HG03460 (cell line): Measurements from ENCODE around the gene MEOX1.
"Not testable (repeated sequence)": the region's sequence is repeated elsewhere in the genome, so short reads cannot be mapped to it uniquely, and the experiment has no call there.

Experiments
- ATAC-seq: cut with Tn5 transposase; IDR thresholded peaks from one replicate; pipeline ENCODE4 v1.9.1; 2021; ENCODE audit not compliant: unreplicated experiment

Gene MEOX1

DNA sequence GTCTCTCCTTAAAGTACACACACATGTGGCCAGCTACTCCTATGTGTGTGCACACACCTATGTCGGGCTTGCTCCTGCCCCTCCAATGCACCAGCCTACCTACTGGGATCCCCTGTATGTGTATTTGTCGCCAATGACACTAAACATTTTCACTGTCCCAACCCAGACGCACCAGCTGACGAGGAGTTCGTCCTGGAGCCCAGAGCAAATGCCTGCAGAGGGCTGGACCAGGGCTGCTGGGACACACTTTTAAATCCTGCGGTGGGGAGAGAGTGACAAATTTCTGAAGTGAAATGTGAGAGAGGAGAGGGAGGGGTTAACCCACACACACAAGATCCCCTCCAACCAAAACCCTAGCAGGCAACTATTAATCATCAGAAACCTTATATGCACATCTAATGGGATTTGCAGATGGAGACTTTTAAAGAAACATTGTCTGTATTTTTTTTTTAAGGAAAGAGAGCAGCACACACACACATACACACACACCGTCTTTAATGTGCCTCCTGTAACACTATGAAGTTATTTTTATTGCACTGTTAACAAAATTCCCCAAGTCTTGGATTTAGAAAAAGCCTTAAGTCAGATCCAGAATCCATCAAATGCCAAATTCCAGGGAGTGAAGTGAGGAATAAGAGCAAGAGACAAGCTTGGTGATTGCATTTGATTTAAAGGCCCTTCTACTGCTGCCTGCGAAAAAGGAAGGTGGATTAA is at the start of gene MEOX1:
MEOX1 (minus strand) TSS at position 224 of the 714 bp plus-strand sequence. CDS start 388 bp downstream, outside the sequence.
- no peak for ATAC-seq

DNA sequence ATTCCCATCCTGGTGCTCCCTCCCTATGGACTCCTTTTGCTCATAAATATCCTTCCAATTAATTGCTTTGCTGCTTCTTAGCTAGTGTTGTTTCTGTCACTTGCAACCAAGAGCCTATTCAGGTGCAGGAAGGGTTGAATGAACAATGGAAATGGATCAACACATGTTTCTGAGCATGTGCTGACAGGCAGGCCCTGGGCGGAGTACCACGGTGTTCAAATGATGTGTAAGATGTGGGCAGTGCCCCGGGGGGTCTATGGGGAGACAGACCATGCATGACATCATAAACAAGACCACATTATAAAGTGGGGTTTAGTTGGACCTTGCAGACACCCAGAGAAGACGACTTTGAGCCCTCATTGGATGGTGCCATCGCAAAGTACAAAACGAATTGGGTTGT is 48.4 kb upstream of the MEOX1 start:
- ATAC-seq, result no peak

DNA sequence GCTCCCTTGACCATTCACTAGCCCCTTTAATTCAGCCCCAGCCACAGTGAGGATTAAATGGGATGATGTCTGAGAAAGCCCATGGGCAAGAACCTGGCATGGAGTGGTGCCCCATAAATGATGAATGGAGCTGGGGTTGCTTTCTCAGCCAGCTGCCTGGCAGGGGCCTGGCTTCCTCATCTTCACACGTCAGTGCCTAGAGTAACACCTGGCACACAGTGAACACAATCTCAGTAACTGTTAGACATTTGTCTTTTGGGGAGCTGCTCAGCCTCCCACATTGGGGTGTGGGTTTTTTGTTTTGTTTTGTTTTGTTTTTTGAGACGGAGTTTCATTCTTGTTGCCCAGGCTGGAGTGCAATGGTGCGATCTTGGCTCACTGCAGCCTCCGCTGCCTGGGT is 47.5 kb upstream of the MEOX1 start:
- no peak for ATAC-seq

DNA sequence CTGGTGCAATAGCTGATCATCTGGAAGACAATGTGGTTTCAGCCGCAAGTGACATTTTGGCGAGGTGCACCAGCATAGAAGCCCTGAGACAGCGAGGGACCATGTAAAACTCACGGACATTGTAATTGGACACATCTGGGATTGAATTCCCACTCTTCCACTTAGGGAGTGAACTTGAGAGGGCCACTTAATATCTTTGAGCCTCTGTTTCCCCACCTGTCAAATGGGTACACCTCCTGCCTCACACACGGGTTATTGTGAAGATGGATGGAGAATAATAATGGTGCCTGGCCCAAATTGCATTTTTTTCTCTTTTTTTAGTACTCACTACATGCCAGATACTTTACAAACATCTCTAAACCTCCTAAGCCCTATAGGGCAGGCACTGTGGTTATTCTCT is 45.5 kb upstream of the MEOX1 start:
- no peak for ATAC-seq

- ATAC-seq, result no peak
Observed at GRCh38 chr17:43706235-43706634, 44.5 kb upstream of the MEOX1 start.

DNA sequence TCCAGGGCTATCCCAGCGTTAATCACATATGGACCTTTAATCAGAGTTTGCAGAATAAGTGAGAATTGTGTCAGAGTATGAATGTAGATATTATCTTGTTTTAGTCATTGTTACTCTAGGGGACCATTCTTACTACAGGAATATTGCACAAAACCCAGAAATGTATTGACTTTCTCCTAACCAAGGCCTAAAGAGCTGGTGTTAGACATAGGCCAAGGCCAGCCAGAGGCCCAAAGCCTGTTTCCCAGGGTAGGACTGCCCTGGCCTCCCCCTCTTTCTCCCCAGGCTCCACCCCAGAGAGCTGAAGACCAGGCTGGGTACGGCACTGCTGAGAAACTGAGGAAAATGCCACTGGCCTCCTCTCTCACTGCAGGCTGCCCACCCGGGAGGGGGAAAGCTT is 41.9 kb upstream of the MEOX1 start:
- no peak for ATAC-seq

DNA sequence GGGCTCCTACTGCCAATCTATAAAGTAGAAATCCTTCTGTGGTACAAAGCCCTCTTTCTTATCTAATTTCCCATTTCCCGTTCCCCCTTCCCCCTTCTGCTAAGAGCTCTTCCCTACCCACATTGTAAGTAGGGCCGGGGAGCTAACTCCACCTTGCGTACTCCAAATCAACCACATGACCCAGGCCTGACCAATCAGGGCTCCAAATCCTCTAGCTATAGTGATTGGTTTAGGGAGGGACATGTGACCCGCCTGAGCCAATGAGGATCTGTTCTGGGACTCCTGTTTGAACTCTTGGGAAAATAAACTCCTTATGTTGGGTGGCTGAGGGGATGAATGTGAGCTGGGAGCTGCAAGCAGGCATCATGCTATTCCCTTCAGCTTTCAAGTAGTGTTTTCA is 40.9 kb upstream of the MEOX1 start:
- no peak for ATAC-seq

GRCh38 chr17:43701318-43701743 is 39.6 kb upstream of the MEOX1 start:
- ATAC-seq, result no peak

DNA sequence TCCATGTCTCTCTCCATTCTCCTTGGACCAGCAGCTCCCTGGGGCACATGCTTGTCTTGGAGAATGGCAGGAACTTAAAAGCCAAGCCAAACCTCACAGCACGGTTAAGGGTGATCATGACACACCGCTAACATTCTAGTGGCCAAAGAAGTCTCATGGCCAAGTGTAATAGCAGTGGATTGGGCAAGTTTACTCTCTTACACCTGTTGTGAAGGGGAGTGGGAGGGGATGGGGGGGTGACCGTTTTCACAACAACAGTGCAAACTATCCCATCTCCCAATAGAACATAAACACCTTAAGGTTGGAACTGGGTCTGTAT is 37.7 kb upstream of the MEOX1 start:
- no peak for ATAC-seq

GRCh38 chr17:43698678-43699437 is 37.1 kb upstream of the MEOX1 start:
- ATAC-seq, result no peak

DNA sequence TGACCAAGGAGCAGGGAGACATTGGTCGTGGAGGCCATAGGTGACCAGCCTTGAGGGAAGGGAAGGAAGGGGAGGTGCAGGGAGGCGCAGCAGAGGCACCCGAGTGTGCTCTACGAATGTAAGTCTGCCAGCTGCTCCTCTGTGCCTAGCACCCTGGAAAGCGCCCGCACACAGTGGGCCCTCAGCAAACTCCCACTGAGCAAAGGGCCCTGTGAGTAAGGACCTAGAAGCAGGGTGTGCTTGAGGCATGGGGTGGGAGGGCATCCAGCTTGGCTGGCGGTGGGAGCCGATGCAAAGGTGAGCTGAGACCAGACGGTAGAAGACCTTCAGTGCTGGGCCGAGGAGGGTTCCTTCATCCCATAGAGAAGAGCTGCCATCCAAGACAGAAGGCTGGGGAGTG is 36.2 kb upstream of the MEOX1 start:
- no peak for ATAC-seq

DNA sequence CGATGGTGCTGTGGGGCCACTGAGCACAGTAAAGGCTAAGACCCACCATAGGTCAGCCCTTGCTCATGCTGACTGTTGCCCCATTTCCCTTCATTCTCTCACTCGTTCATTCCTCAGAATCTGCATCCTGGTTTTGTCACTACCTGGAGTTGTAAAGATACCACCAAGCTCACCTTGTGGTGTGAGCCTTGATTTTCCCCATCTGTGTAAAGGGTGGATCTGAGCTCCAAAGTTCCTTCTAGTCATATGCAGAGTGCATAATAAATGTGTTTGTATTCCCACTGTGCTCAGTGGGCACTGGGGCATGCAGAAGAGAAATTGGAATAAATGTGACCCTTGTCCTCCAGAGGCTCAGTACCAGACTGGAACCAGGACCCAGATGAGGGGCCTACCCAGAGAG is 35.2 kb upstream of the MEOX1 start:
- ATAC-seq, result no peak

- no peak for ATAC-seq
Observed at GRCh38 chr17:43695970-43696865, 34.5 kb upstream of the MEOX1 start.

DNA sequence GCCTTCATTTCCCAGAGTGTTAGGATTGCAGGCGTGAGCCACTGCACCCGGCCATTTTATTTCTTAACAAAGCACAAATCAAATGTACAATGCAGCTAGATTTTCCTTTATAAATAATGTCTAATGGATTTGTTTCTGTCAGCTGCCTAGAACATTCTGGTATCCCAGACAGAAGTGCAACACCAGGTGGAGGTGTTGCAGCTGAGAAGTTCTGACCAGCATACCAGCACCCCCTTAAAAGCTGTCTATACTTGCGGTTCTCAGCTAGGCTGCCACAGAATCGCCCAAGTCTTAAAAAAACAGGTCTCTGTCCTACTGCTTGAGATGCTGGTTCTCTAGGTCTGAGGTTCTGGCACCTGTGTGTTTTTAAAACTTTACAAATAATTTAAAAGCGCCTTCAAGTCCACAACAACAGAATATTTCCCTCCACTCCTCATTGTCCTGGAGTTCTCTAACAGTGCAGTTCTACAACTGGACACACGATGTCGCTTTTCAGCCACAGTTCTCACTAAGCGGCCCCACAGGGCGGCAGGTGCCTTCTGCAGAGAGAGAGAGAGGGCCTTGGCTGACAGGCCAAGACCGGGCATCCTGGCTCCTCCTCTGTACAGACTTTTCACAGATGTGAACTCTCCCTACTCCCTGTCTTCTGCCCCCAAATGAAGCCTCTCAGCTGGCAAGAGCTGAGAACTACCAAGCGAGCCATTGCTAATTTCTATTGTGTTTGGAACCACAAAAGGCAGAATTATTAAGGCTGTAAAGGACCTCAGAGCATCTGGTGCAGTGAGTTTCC is 32.6 kb upstream of the MEOX1 start:
- no peak for ATAC-seq

DNA sequence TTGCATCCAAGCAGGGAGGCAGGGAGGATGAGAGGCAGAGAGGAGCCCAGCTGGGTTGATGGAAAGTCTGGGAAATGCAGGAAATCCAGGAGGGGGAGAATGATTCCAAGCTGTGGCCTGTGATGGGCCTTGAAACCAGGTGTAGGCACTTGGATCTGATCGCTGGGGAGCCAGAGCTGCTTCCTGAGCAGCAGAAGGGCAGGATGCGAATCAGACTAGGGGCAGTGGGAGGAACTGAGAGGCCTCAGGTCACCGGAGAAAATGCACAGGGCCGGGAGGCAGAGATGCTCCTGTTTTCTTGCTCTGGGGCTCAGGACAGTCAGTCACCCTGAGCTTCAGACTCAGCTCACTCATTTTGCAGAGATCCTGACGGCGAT is 29.6 kb upstream of the MEOX1 start:
- ATAC-seq, result no peak

- ATAC-seq, result no peak
Observed at GRCh38 chr17:43690624-43691316, 29.0 kb upstream of the MEOX1 start.

DNA sequence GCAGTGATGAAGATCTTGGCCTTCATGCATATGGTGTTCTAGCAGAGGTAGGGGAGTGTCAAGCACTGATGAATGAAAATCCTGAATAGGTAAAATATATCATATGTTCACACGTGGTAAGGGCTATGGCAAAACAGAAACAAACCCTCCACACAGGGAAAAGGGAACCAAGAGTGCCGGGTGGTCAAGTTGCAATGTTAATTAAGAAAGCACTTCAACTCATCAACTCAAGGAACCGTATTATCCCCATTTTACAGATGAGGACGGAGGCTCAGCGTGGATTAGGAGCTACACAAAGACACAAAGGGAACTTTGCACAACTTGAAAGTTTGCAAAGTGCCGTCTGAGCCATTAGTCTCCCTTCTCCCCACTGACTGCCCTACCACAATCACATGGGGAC is 28.1 kb upstream of the MEOX1 start:
- no peak for ATAC-seq

GRCh38 chr17:43689131-43689530 is 27.4 kb upstream of the MEOX1 start:
- ATAC-seq, result no peak

DNA sequence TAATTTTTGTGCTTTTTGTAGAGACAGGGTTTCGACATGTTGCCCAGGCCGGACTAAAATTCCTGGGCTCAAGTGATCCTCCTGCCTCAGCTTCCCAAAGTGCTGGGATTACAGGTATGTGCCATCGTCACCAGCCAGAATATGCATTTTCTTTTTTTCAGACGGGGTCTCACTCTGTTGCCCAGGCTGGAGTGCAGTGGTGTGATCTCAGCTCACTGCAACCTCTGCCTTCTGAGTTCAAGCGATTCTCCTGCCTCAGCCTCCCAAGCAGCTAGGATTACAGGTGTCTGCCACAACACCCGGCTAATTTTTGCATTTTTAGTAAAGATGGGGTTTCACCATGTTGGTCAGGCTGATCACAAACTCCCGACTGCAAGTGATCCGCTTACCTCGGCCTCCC is 25.2 kb upstream of the MEOX1 start:
- ATAC-seq, result not testable (repeated sequence)

DNA sequence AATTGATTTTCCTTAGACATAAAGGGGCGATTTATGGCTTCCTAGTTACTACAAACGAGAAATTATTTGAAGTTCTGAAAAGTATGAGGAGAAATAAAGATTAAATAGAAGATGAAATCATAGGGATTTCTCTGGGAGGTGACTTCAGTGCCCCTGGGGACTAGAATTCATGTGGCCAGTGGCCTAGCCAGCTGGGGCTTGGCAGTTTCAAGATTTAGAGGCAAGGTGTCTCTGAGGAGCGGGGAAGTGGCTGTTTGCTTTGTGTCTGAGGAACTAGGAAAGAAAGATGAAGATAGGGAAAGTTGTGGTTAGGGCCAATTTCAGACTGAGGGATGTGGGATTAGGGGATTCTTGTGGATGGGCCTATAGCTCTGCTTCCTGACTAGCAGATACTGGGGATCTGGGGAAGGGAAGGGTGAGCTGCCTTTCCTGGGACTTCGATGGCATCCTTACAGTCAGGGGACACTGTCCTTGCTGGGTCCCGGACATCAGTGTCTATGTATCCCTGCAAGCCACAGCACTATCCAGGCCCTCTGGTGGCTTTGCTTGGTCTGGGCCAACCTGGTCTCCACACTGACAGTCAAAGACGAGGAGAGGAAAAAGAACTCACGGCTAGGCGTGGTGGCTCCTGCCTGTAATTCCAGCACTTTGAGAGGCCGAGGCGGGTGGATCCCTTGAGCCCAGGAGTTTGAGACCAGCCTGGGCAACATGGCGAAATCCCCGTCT is 22.4 kb upstream of the MEOX1 start:
- no peak for ATAC-seq
